Measurements from ENCODE around the gene BTBD19.

- TF ChIP-seq, protein P1, sequence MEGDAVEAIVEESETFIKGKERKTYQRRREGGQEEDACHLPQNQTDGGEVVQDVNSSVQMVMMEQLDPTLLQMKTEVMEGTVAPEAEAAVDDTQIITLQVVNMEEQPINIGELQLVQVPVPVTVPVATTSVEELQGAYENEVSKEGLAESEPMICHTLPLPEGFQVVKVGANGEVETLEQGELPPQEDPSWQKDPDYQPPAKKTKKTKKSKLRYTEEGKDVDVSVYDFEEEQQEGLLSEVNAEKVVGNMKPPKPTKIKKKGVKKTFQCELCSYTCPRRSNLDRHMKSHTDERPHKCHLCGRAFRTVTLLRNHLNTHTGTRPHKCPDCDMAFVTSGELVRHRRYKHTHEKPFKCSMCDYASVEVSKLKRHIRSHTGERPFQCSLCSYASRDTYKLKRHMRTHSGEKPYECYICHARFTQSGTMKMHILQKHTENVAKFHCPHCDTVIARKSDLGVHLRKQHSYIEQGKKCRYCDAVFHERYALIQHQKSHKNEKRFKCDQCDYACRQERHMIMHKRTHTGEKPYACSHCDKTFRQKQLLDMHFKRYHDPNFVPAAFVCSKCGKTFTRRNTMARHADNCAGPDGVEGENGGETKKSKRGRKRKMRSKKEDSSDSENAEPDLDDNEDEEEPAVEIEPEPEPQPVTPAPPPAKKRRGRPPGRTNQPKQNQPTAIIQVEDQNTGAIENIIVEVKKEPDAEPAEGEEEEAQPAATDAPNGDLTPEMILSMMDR (IDR thresholded peaks at IDR 0.05): no peak
- no peak for TF ChIP-seq EZH2 (IDR thresholded peaks at IDR 0.05; ENCODE audit: borderline replicate concordance, insufficient read depth, low read depth, low read length, poor library complexity, severe bottlenecking)
These were observed 44.9 kb downstream of the BTBD19 start for GRCh38 chr1:44853201-44853600.
